Neural cell (in vitro differentiated cells): ENCODE measurements around the gene KMO. TPM values are rescaled to one million over a fixed set of nuclear protein-coding genes. Genes with fewer than 3 reads are reported as not detected.
A peak's percentile ranks its signal among the peaks of the same experiment; 100 is the strongest.

ENCODE experiments used
- H2AFZ ChIP-seq: fragments of 200-600, 300-800 bp; sonication (generic), shearing (Covaris generic); 2 replicates; pipeline ENCODE4 v1.6.0; 2014; ENCODE audit warnings: low read depth, mild to moderate bottlenecking, antibody characterized with exemption, low read length, moderate library complexity
- H3F3A ChIP-seq: fragments of 200-600 bp; shearing (Covaris generic); 2 replicates; pipeline ENCODE4 v1.6.1; 2016; ENCODE audit warnings: mild to moderate bottlenecking, moderate library complexity, mixed read lengths, antibody characterized with exemption, low read length; ENCODE audit not compliant: insufficient read depth, poor library complexity, severe bottlenecking
- H3K27ac ChIP-seq: fragments of 200-600, 300-800 bp; sonication (generic), shearing (Covaris generic); 2 replicates; pipeline ENCODE4 v1.5.1; 2014; ENCODE audit warnings: mild to moderate bottlenecking, low read length, moderate library complexity
- H3K27me3 ChIP-seq: fragments of 300-800, 200-600 bp; sonication (generic), shearing (Covaris generic); 2 replicates; pipeline ENCODE4 v1.6.0; 2014; ENCODE audit warnings: mild to moderate bottlenecking, low read depth, low read length, moderate library complexity; ENCODE audit not compliant: insufficient read depth
- H3K36me3 ChIP-seq: fragments of 300-800, 200-600 bp; sonication (generic), shearing (Covaris generic); 2 replicates; pipeline ENCODE4 v1.5.1; 2014; ENCODE audit warnings: mild to moderate bottlenecking, antibody characterized with exemption, low read length, moderate library complexity; ENCODE audit not compliant: insufficient read depth
- H3K4me2 ChIP-seq: fragments of 300-800, 200-600 bp; sonication (generic), shearing (Covaris generic); 2 replicates; pipeline ENCODE4 v1.6.0; 2014; ENCODE audit warnings: mild to moderate bottlenecking, low read length
- H3K4me3 ChIP-seq: fragments of 300-800, 200-600 bp; sonication (generic), shearing (Covaris generic); 2 replicates; pipeline ENCODE4 v1.5.1; 2014; ENCODE audit warnings: mild to moderate bottlenecking, low read length, moderate library complexity
- H3K79me2 ChIP-seq: fragments of 200-600 bp; shearing (Covaris generic); replicated peaks from 2 replicates; pipeline ENCODE4 v1.6.0; 2014; ENCODE audit warnings: mild to moderate bottlenecking, low read length, moderate library complexity; ENCODE audit not compliant: insufficient read depth
- H3K9ac ChIP-seq: fragments of 300-800, 200-600 bp; sonication (generic), shearing (Covaris generic); 2 replicates; pipeline ENCODE4 v1.6.1; 2016; ENCODE audit warnings: mild to moderate bottlenecking, low read length, mixed read lengths
- H3K9me2 ChIP-seq: fragments of 200-600 bp; shearing (Covaris generic); 2 replicates; pipeline ENCODE4 v1.6.1; 2016; ENCODE audit warnings: mild to moderate bottlenecking, low read length, mixed read lengths; ENCODE audit not compliant: insufficient read depth
- H3K9me3 ChIP-seq: fragments of 200-600, 300-800 bp; sonication (generic), shearing (Covaris generic); 2 replicates; pipeline ENCODE4 v1.6.1; 2016; ENCODE audit warnings: mild to moderate bottlenecking, mixed run types, low read length, moderate library complexity, mixed read lengths
- H4K20me1 ChIP-seq: fragments of 200-600 bp; shearing (Covaris generic); 2 replicates; pipeline ENCODE4 v1.6.1; 2016; ENCODE audit warnings: mild to moderate bottlenecking, mixed run types; ENCODE audit not compliant: insufficient read depth
- CTCF ChIP-seq: fragments of 450-650 bp; IDR thresholded peaks from 2 replicates; pipeline ENCODE4 v1.5.1; 2014; ENCODE audit warnings: antibody characterized with exemption, mild to moderate bottlenecking, moderate library complexity; ENCODE audit not compliant: poor library complexity, severe bottlenecking
- EP300 ChIP-seq: fragments of 450-650 bp; conservative IDR thresholded peaks from 2 replicates; pipeline ENCODE4 v1.6.1; 2014; ENCODE audit warnings: antibody characterized with exemption, mild to moderate bottlenecking, moderate library complexity; ENCODE audit not compliant: poor library complexity, severe bottlenecking
- EZH2 ChIP-seq: fragments of 200-600, 300-800 bp; shearing (Covaris generic), sonication (generic); IDR thresholded peaks from 2 replicates; pipeline ENCODE4 v1.6.1; 2014; ENCODE audit warnings: antibody characterized with exemption, low read length, borderline replicate concordance, mild to moderate bottlenecking; ENCODE audit not compliant: insufficient read depth, poor library complexity, severe bottlenecking
- MXI1 ChIP-seq: fragments of 450-650 bp; conservative IDR thresholded peaks from 2 replicates; pipeline ENCODE4 v1.6.1; 2014; ENCODE audit warnings: antibody characterized with exemption, mild to moderate bottlenecking; ENCODE audit not compliant: poor library complexity, severe bottlenecking
- POLR2AphosphoS5 ChIP-seq: IDR thresholded peaks from 2 replicates; pipeline ENCODE4 v1.6.1; 2012
- RAD21 ChIP-seq: fragments of 450-650 bp; conservative IDR thresholded peaks from 2 replicates; pipeline ENCODE4 v1.6.1; 2014; ENCODE audit warnings: antibody characterized with exemption, mild to moderate bottlenecking, moderate library complexity
- REST ChIP-seq: IDR thresholded peaks from 2 replicates; pipeline ENCODE4 v1.6.1; 2012; ENCODE audit warnings: borderline replicate concordance
- SMC3 ChIP-seq: fragments of 450-650 bp; conservative IDR thresholded peaks from 2 replicates; pipeline ENCODE4 v1.6.1; 2014; ENCODE audit warnings: antibody characterized with exemption, mild to moderate bottlenecking, moderate library complexity; ENCODE audit not compliant: poor library complexity
- TAF1 ChIP-seq: IDR thresholded peaks from 2 replicates; pipeline ENCODE4 v1.6.1; 2012; ENCODE audit warnings: low read depth
- polyA plus RNA-seq: library from polyadenylated mRNA; depleted of rRNA; stranded (reverse); fragments of >200 nt; gene quantifications from 2 replicates; pipeline ENCODE4 v1.2.3, GENCODE V29; 2014

The KMO gene
- polyA plus RNA-seq, 1 donor from 2014 or later, result 0.72 TPM

GRCh38 chr1:241603731-241604245, 71.6 kb downstream of the KMO start:
- H3K9me2 ChIP-seq, result no peaks in the 10 kb centered on the region
- no peaks in the 10 kb centered on the region for H4K20me1 ChIP-seq
- no peak overlapping the region for H3K9ac ChIP-seq
- TF ChIP-seq RAD21, result no peak
- no peak for TF ChIP-seq SMC3
- no peak for TF ChIP-seq EZH2
- no peak for TF ChIP-seq EP300
- no peak for TF ChIP-seq CTCF
- no peak for TF ChIP-seq REST
- no peak for TF ChIP-seq POLR2AphosphoS5
- TF ChIP-seq TAF1, result no peak
- no peak for TF ChIP-seq MXI1
- H3K4me3 ChIP-seq, result no peak overlapping the region
- no peaks in the 10 kb centered on the region for H3K27me3 ChIP-seq
- no peak overlapping the region for H3K4me2 ChIP-seq
- no peaks in the 10 kb centered on the region for H3K9me3 ChIP-seq
- no peak overlapping the region for H2AFZ ChIP-seq
- H3K27ac ChIP-seq, result no peak overlapping the region
- no peaks in the 10 kb centered on the region for H3K79me2 ChIP-seq
- H3K36me3 ChIP-seq, result no peaks in the 10 kb centered on the region
- no peaks in the 10 kb centered on the region for H3F3A ChIP-seq

- no peak overlapping the region for H3K27ac ChIP-seq
- H2AFZ ChIP-seq, result no peak overlapping the region
- H3K9me2 ChIP-seq, result no peaks in the 10 kb centered on the region
- no peak overlapping the region for H3K4me2 ChIP-seq
- no peaks in the 10 kb centered on the region for H4K20me1 ChIP-seq
- H3K9me3 ChIP-seq, result no peaks in the 10 kb centered on the region
- no peak overlapping the region for H3K4me3 ChIP-seq
- no peaks in the 10 kb centered on the region for H3F3A ChIP-seq
- H3K79me2 ChIP-seq, result no peaks in the 10 kb centered on the region
- H3K9ac ChIP-seq, result no peak overlapping the region
- no peaks in the 10 kb centered on the region for H3K36me3 ChIP-seq
- no peaks in the 10 kb centered on the region for H3K27me3 ChIP-seq
- TF ChIP-seq MXI1 (no peak), POLR2AphosphoS5 (no peak), EP300 (no peak), REST (no peak), EZH2 (no peak), SMC3 (peak; percentile 55), CTCF (peak; percentile 56), RAD21 (peak; percentile 47), TAF1 (no peak)
Measured at GRCh38 chr1:241605146-241605805, 73.1 kb downstream of the KMO start.
